SK-N-SH (cell line): ENCODE measurements around the gene TMEM161B.

ENCODE experiments used
- MAX ChIP-seq: IDR thresholded peaks from 2 replicates; pipeline ENCODE4 v1.4.0; 2012; ENCODE audit warnings: low read depth
- TF ChIP-seq, protein P1 (sequence below): fragments of 200-600 bp; sonication (generic); IDR thresholded peaks from 2 replicates; pipeline ENCODE4 v1.6.1; 2017; ENCODE audit warnings: antibody characterized with exemption, mild to moderate bottlenecking, moderate library complexity

DNA sequence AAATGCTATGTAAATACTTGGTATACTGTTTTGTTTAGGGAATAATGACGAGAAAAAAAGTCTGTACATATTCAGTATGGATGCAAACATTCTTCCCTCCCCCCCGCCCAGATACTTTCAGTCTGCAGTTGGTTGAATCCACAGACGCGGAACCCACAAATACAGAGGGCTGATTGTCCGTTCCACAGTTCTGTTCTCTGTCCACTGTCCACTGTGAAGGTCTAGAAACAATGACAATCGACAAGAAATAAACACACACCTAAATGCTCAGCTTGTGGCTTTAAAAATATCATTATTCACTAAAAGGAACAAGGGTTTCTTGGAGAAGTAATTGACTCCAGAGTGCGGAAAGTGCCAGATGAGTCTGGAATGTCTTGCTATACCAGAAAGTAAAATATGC, 109.1 kb downstream of the TMEM161B start:
- no peak for TF ChIP-seq MAX
- TF ChIP-seq, protein P1, sequence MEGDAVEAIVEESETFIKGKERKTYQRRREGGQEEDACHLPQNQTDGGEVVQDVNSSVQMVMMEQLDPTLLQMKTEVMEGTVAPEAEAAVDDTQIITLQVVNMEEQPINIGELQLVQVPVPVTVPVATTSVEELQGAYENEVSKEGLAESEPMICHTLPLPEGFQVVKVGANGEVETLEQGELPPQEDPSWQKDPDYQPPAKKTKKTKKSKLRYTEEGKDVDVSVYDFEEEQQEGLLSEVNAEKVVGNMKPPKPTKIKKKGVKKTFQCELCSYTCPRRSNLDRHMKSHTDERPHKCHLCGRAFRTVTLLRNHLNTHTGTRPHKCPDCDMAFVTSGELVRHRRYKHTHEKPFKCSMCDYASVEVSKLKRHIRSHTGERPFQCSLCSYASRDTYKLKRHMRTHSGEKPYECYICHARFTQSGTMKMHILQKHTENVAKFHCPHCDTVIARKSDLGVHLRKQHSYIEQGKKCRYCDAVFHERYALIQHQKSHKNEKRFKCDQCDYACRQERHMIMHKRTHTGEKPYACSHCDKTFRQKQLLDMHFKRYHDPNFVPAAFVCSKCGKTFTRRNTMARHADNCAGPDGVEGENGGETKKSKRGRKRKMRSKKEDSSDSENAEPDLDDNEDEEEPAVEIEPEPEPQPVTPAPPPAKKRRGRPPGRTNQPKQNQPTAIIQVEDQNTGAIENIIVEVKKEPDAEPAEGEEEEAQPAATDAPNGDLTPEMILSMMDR, result no peak
